HG03558 (cell line): ENCODE results near the gene CLOCK.
A peak's percentile ranks its signal among the peaks of the same experiment; 100 is the strongest.

Source experiments
- ATAC-seq: cut with Tn5 transposase; IDR thresholded peaks from one replicate; pipeline ENCODE4 v1.9.1; 2021; ENCODE audit warnings: moderate number of reproducible peaks; ENCODE audit not compliant: unreplicated experiment; ENCODE audit errors: extremely low read depth

The CLOCK gene

GRCh38 chr4:55431710-55432336 lies 114.9 kb downstream of the CLOCK start:
- no peak for ATAC-seq

GRCh38 chr4:55424791-55425190 lies 121.9 kb downstream of the CLOCK start:
- ATAC-seq = no peak

- ATAC-seq = no peak
Measured at GRCh38 chr4:55416176-55416575, 130.5 kb downstream of the CLOCK start.

GRCh38 chr4:55411621-55412020 lies 135.1 kb downstream of the CLOCK start:
- ATAC-seq = no peak

GRCh38 chr4:55410431-55410830 lies 136.3 kb downstream of the CLOCK start:
- no peak for ATAC-seq

GRCh38 chr4:55409468-55410171 lies 137.1 kb downstream of the CLOCK start:
- ATAC-seq = peak; percentile 40

- no peak for ATAC-seq
Measured at GRCh38 chr4:55407764-55408163, 138.9 kb downstream of the CLOCK start.

GRCh38 chr4:55407119-55407518 lies 139.6 kb downstream of the CLOCK start:
- no peak for ATAC-seq

- ATAC-seq = no peak
Measured at GRCh38 chr4:55406545-55406944, 140.2 kb downstream of the CLOCK start.

GRCh38 chr4:55405073-55405472 lies 141.6 kb downstream of the CLOCK start:
- ATAC-seq = no peak

- ATAC-seq = no peak
Measured at GRCh38 chr4:55399581-55399980, 147.1 kb downstream of the CLOCK start.

- ATAC-seq = no peak
Measured at GRCh38 chr4:55398966-55399365, 147.7 kb downstream of the CLOCK start.

- no peak for ATAC-seq
Measured at GRCh38 chr4:55398461-55398860, 148.2 kb downstream of the CLOCK start.

- ATAC-seq = no peak
Measured at GRCh38 chr4:55397520-55398321, 149.0 kb downstream of the CLOCK start.

- ATAC-seq = no peak
Measured at GRCh38 chr4:55397126-55397436, 149.6 kb downstream of the CLOCK start.

GRCh38 chr4:55396308-55397125 lies 150.2 kb downstream of the CLOCK start:
- ATAC-seq = peak; percentile 4

- peak; percentile 87 for ATAC-seq
Measured at GRCh38 chr4:55395529-55396307, 151.0 kb downstream of the CLOCK start, which contains the start of gene TMEM165. TSS of gene TMEM165 (plus strand) at chr4:55395957. CDS start at chr4:55396190, 233 bp downstream.

GRCh38 chr4:55395218-55395528 lies 151.5 kb downstream of the CLOCK start:
- ATAC-seq = no peak

GRCh38 chr4:55393461-55394320 lies 153.0 kb downstream of the CLOCK start:
- ATAC-seq = no peak
